HL-60/S4 treated with retinoic acid at 250 ng/mL for 4 days and 3 days (cell line): Measurements from ENCODE around the gene PSME3IP1.

Source experiments
- in situ Hi-C: fragments of 300-500 bp; cut with MboI; formaldehyde crosslinking; loops from 2 replicates; pipeline ENCODE4 v1.7.0; 2022; ENCODE audit warnings: low sequenced_read_pairs

Gene PSME3IP1

GRCh38 chr16:57147381-57148221 lies 38.2 kb downstream of the PSME3IP1 start:
- in situ Hi-C loops, result no loop called here

- in situ Hi-C loops, result no loop called here
Measured at GRCh38 chr16:57146735-57147134, 39.1 kb downstream of the PSME3IP1 start.

- in situ Hi-C loops, result no loop called here
Measured at GRCh38 chr16:57146040-57146647, 39.7 kb downstream of the PSME3IP1 start.

- in situ Hi-C loops, result no loop called here
Measured at GRCh38 chr16:57145046-57146021, 40.5 kb downstream of the PSME3IP1 start.

- in situ Hi-C loops, result no loop called here
Measured at GRCh38 chr16:57144027-57144426, 41.8 kb downstream of the PSME3IP1 start.

- in situ Hi-C loops, result no loop called here
Measured at GRCh38 chr16:57143149-57143921, 42.5 kb downstream of the PSME3IP1 start.

GRCh38 chr16:57141822-57142631 lies 43.8 kb downstream of the PSME3IP1 start:
- in situ Hi-C loops, result no loop called here

- in situ Hi-C loops, result no loop called here
Measured at GRCh38 chr16:57140931-57141668, 44.7 kb downstream of the PSME3IP1 start.

- in situ Hi-C loops, result no loop called here
Measured at GRCh38 chr16:57138281-57138935, 47.4 kb downstream of the PSME3IP1 start.

GRCh38 chr16:57137566-57138273 lies 48.1 kb downstream of the PSME3IP1 start:
- in situ Hi-C loops, result no loop called here

- in situ Hi-C loops, result no loop called here
Measured at GRCh38 chr16:57137043-57137442, 48.8 kb downstream of the PSME3IP1 start.

GRCh38 chr16:57134982-57135381 lies 50.9 kb downstream of the PSME3IP1 start:
- in situ Hi-C loops, result no loop called here

GRCh38 chr16:57133886-57134285 lies 52.0 kb downstream of the PSME3IP1 start:
- in situ Hi-C loops, result no loop called here

GRCh38 chr16:57133031-57133430 lies 52.8 kb downstream of the PSME3IP1 start:
- in situ Hi-C loops, result no loop called here

GRCh38 chr16:57132470-57132869 lies 53.4 kb downstream of the PSME3IP1 start:
- in situ Hi-C loops, result no loop called here

GRCh38 chr16:57131351-57131970 lies 54.4 kb downstream of the PSME3IP1 start:
- in situ Hi-C loops, result no loop called here

GRCh38 chr16:57130950-57131321 lies 54.9 kb downstream of the PSME3IP1 start:
- in situ Hi-C loops, result no loop called here
